Right lobe of liver (tissue), 6 donors: ENCODE data around the gene DIO3. TPM values are rescaled to one million over a fixed set of nuclear protein-coding genes. Genes with fewer than 3 reads are reported as not detected.
A peak's percentile ranks its signal among the peaks of the same experiment; 100 is the strongest.

Experiments used
- ATAC-seq, 4 donors: fragments of 200-7000 bp; cut with Tn5 transposase; one replicate each; pipeline ENCODE4 v1.9.1; 2020; ENCODE audit warnings: mild to moderate bottlenecking in 4 of 4, moderate library complexity in 4 of 4
- DNase-seq, 3 donors: peaks; one replicate each; pipeline ENCODE4 v3.0.0-alpha.2; 2020
- H3K27ac ChIP-seq, 3 donors: fragments of 200-600 bp; one replicate each; pipeline ENCODE4 v1.8.0; 2022
- H3K27me3 ChIP-seq, 2 donors: fragments of 200-600 bp; one replicate each; pipeline ENCODE4 v1.8.0; 2022
- H3K36me3 ChIP-seq, 4 donors: fragments of 200-600 bp; sonication (generic) in 1 of 4; one replicate each; pipeline versions ENCODE4 v1.5.1 to v1.8.0; 2017 to 2022; ENCODE audit warnings: control low read depth in 1 of 4
- H3K4me1 ChIP-seq, 4 donors: fragments of 200-600 bp; sonication (generic) in 1 of 4; one replicate each; pipeline versions ENCODE4 v1.5.1 to v1.8.0; 2017 to 2022; ENCODE audit warnings: control low read depth in 1 of 4
- H3K4me3 ChIP-seq, 3 donors: fragments of 200-600 bp; one replicate each; pipeline ENCODE4 v1.8.0; 2022
- H3K9me3 ChIP-seq, 4 donors: fragments of 200-600 bp; sonication (generic) in 1 of 4; one replicate each; pipeline versions ENCODE4 v1.5.1 to v1.8.0; 2017 to 2022; ENCODE audit warnings: control low read depth in 1 of 4
- POLR2A ChIP-seq: fragments of 450-650 bp; IDR thresholded peaks from one replicate; pipeline ENCODE4 v1.6.1; 2017; ENCODE audit warnings: antibody characterized with exemption, mild to moderate bottlenecking
- WGBS: methylation state at CpG from one replicate; pipeline ENCODE4 v1.1.6; 2018; ENCODE audit warnings: low coverage, low lambda C conversion rate; ENCODE audit not compliant: insufficient coverage; ENCODE audit errors: missing lambda C conversion rate; 5-methylcytosine and 5-hydroxymethylcytosine counted together
- intact Hi-C, 2 donors: fragments of 100-400 bp; cut with DNase I; formaldehyde crosslinking; loops; one replicate each; pipeline versions ENCODE4 v1.11.2 to v1.14.1; 2022
- total RNA-seq, 6 experiments: library from RNA; depleted of rRNA in 2 of 6; stranded (reverse); fragments of >200 nt in 2 of 6; fragmentation: NEBNext Ultra II Directional in 3 of 6; extraction: Animal tissue kit (Norgen Biotek cat#: 25700) in 3 of 6; gene quantifications; one replicate each; pipeline versions ENCODE4 v1.1.0 to v1.2.4, GENCODE V29; 2016 to 2023
- TF ChIP-seq, protein P1 (sequence below), 4 donors: fragments of 200-600 bp in 3 of 4; fragments of 450-650 bp in 1 of 4; IDR thresholded peaks; one replicate each; pipeline versions ENCODE4 v1.5.1 to v1.8.0; 2016 to 2022; ENCODE audit warnings: antibody characterized with exemption in 4 of 4, mild to moderate bottlenecking in 2 of 4
- donor health status: DM: no; HTN: yes; CAD: no.
- donor health status: DM: no; HTN: no; CAD: no.
- donor health status: DM: no; HTN: no; CAD: no.
- donor health status: DM: no; HTN: yes; CAD: no.
- donor health status: DM: no; HTN: yes; CAD: no.

DIO3 gene
- total RNA-seq, 6 experiments from 2014 or later, result 0.39 to 6.4 TPM; not detected in 4

DNA sequence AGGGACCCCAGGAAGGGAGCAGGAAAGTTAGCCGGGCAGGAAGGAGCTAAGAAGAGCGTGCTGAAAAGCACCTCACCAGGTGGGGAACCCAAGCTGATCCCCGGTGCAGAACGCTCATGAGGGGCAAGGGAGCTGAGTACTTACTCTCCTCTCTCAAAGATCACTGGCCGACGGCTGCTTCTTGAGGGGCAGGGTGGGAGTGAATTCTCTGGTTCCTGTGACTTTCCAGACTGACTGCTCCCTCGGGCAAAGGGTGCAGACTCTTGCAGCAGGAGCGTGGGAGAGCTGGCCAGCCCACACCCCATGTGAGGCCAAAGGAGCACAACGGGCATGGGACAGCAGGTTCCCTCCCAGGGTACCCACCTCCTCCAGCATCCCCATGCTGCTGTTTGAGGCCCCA, 44.9 kb upstream of the DIO3 start:
- ATAC-seq, result no peak
- no peak for DNase-seq
- Histone ChIP-seq H3K9me3 (no peaks in the 10 kb centered on the region), H3K4me3 (no peak overlapping the region), H3K27me3 (no peaks in the 10 kb centered on the region), H3K4me1 (no peaks in the 10 kb centered on the region), H3K27ac (no peak overlapping the region), H3K36me3 (no peaks in the 10 kb centered on the region)
- 87% methylated on average over 2 of the region's 9 CpGs for WGBS
- intact Hi-C loops, result no loop called here
- TF ChIP-seq, protein P1, sequence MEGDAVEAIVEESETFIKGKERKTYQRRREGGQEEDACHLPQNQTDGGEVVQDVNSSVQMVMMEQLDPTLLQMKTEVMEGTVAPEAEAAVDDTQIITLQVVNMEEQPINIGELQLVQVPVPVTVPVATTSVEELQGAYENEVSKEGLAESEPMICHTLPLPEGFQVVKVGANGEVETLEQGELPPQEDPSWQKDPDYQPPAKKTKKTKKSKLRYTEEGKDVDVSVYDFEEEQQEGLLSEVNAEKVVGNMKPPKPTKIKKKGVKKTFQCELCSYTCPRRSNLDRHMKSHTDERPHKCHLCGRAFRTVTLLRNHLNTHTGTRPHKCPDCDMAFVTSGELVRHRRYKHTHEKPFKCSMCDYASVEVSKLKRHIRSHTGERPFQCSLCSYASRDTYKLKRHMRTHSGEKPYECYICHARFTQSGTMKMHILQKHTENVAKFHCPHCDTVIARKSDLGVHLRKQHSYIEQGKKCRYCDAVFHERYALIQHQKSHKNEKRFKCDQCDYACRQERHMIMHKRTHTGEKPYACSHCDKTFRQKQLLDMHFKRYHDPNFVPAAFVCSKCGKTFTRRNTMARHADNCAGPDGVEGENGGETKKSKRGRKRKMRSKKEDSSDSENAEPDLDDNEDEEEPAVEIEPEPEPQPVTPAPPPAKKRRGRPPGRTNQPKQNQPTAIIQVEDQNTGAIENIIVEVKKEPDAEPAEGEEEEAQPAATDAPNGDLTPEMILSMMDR (IDR thresholded peaks at IDR 0.05), result no peak
- no peak for TF ChIP-seq POLR2A

- WGBS, result 70% methylated on average over 7 of the region's 28 CpGs
- no peak for DNase-seq
These were observed 42.5 kb upstream of the DIO3 start for GRCh38 chr14:101518611-101519473.

GRCh38 chr14:101520621-101521472, 40.4 kb upstream of the DIO3 start:
- Histone ChIP-seq H3K27ac (no peak overlapping the region), H3K4me1 (no peaks in the 10 kb centered on the region), H3K36me3 (no peaks in the 10 kb centered on the region), H3K4me3 (no peak overlapping the region), H3K27me3 (no peaks in the 10 kb centered on the region), H3K9me3 (no peaks in the 10 kb centered on the region)
- no peak for TF ChIP-seq POLR2A
- TF ChIP-seq, protein P1 (IDR thresholded peaks at IDR 0.05), result no peak
- intact Hi-C loops, result no loop called here
- DNase-seq (no peak), ATAC-seq (peak in 1 of 4 donors; percentile 25)
- WGBS, result 52% methylated on average over 6 of the region's 30 CpGs

More at GRCh38 chr14:101518611-101519473, 42.5 kb upstream of the DIO3 start:
- H3K36me3 ChIP-seq, result no peaks in the 10 kb centered on the region
- no peak overlapping the region for H3K4me3 ChIP-seq
- ATAC-seq, result peak; percentile 58 to 75 (median 59)
- intact Hi-C loops, result no loop called here
- no peaks in the 10 kb centered on the region for H3K9me3 ChIP-seq
- no peaks in the 10 kb centered on the region for H3K4me1 ChIP-seq
- TF ChIP-seq, protein P1 (IDR thresholded peaks at IDR 0.05), result no peak
- TF ChIP-seq POLR2A, result no peak
- no peaks in the 10 kb centered on the region for H3K27me3 ChIP-seq
- H3K27ac ChIP-seq, result no peak overlapping the region

GRCh38 chr14:101521473-101521915, 39.8 kb upstream of the DIO3 start:
- Histone ChIP-seq H3K27me3 (no peaks in the 10 kb centered on the region), H3K9me3 (no peaks in the 10 kb centered on the region), H3K36me3 (no peaks in the 10 kb centered on the region), H3K27ac (no peak overlapping the region), H3K4me1 (no peaks in the 10 kb centered on the region), H3K4me3 (no peak overlapping the region)
- DNase-seq (no peak), ATAC-seq (no peak)
- WGBS, result no CpG with 5 or more reads among the region's 17 CpGs
- intact Hi-C loops, result no loop called here
- TF ChIP-seq, protein P1 (IDR thresholded peaks at IDR 0.05), result no peak
- no peak for TF ChIP-seq POLR2A
